K562 (cell line): ENCODE measurements around the gene PDCD6IP.
A peak's percentile ranks its signal among the peaks of the same experiment; 100 is the strongest.

Experiments
- CTCF ChIP-seq, 3 experiments: IDR thresholded peaks in 2 of 3; conservative IDR thresholded peaks in 1 of 3; 2 replicates each; pipeline ENCODE4 v1.5.1; 2011 to 2012; ENCODE audit warnings: low read length in 3 of 3, mild to moderate bottlenecking in 3 of 3, control low read depth in 2 of 3, improper control_type of control experiment in 1 of 3, inconsistent platforms in 1 of 3, low read depth in 1 of 3, mixed read lengths in 1 of 3, moderate library complexity in 1 of 3; ENCODE audit not compliant: insufficient read depth in 2 of 3
- KAT8 ChIP-seq: fragments of 450-650 bp; IDR thresholded peaks from 2 replicates; pipeline ENCODE4 v1.6.1; 2016; ENCODE audit warnings: low read depth, mild to moderate bottlenecking
- MAX ChIP-seq: sonication (generic); formaldehyde crosslinking; IDR thresholded peaks from 2 replicates; pipeline ENCODE4 v1.9.0; 2022; ENCODE audit warnings: mild to moderate bottlenecking, missing genetic modification reagents
- POLR2A ChIP-seq: fragments of 450-650 bp; conservative IDR thresholded peaks from 2 replicates; pipeline ENCODE4 v1.6.1; 2016
- TGIF2 ChIP-seq: sonication (generic); formaldehyde crosslinking; IDR thresholded peaks from 2 replicates; pipeline ENCODE4 v1.8.1; 2022; ENCODE audit warnings: mild to moderate bottlenecking, missing genetic modification reagents, moderate library complexity
- ZBTB33 ChIP-seq: sonication (generic); formaldehyde crosslinking; IDR thresholded peaks from 2 replicates; pipeline ENCODE4 v1.8.1; 2023; ENCODE audit warnings: mild to moderate bottlenecking, missing genetic modification reagents
- ZNF217 ChIP-seq: sonication (generic); formaldehyde crosslinking; IDR thresholded peaks from 2 replicates; pipeline ENCODE4 v1.8.0; 2022; ENCODE audit warnings: mild to moderate bottlenecking, missing genetic modification reagents
- ZNF507 ChIP-seq: conservative IDR thresholded peaks from 2 replicates; pipeline ENCODE4 v1.6.1; 2017; ENCODE audit warnings: missing genetic modification characterization, missing compliant biosample characterization

- no peak for TF ChIP-seq POLR2A
- TF ChIP-seq ZNF217, result no peak
- peak; percentile 63 for TF ChIP-seq MAX (CRISPR knock-in tag)
- TF ChIP-seq KAT8, result no peak
- no peak for TF ChIP-seq ZNF507 (tag)
- TF ChIP-seq ZBTB33 (CRISPR knock-in tag), result no peak
- no peak for TF ChIP-seq TGIF2 (CRISPR knock-in tag)
- TF ChIP-seq CTCF (IDR thresholded peaks at IDR 0.05 in 2 of 3, conservative IDR thresholded peaks at IDR 0.05 in 1 of 3; ENCODE audit: insufficient read depth in 2 of 3, low read depth in 1 of 3, low read length in 3 of 3), result peak; percentile 98 to 99 (median 98)
These were observed 85.6 kb downstream of the PDCD6IP start for GRCh38 chr3:33883951-33884561.
